Endodermal cell (in vitro differentiated cells): ENCODE measurements around the gene TARS3. TPM values are rescaled to one million over a fixed set of nuclear protein-coding genes. Genes with fewer than 3 reads are reported as not detected.
A peak's percentile ranks its signal among the peaks of the same experiment; 100 is the strongest.

ENCODE experiments used
- DNase-seq: peaks from one replicate; pipeline ENCODE4 v3.0.0-alpha.2; 2017
- H3K27ac ChIP-seq: 2 replicates; pipeline ENCODE4 v1.5.1; 2013; ENCODE audit warnings: mild to moderate bottlenecking, low read depth, low read length, moderate library complexity
- H3K27me3 ChIP-seq: 2 replicates; pipeline ENCODE4 v1.6.1; 2013; ENCODE audit warnings: mild to moderate bottlenecking, low read length, moderate library complexity; ENCODE audit not compliant: insufficient read depth, control insufficient read depth, poor library complexity, severe bottlenecking
- H3K36me3 ChIP-seq: 2 replicates; pipeline ENCODE4 v1.7.0; 2013; ENCODE audit warnings: mild to moderate bottlenecking, low read length, moderate library complexity; ENCODE audit not compliant: control insufficient read depth, insufficient read depth
- H3K4me1 ChIP-seq: one replicate; pipeline ENCODE4 v1.7.0; 2013; ENCODE audit warnings: low read length; ENCODE audit not compliant: control insufficient read depth, insufficient read depth
- H3K4me3 ChIP-seq: 2 replicates; pipeline ENCODE4 v1.5.1; 2013; ENCODE audit warnings: mild to moderate bottlenecking, low read length, moderate library complexity
- H3K9ac ChIP-seq: 2 replicates; pipeline ENCODE4 v1.6.1; 2013; ENCODE audit warnings: mild to moderate bottlenecking, low read length, moderate library complexity; ENCODE audit not compliant: poor library complexity, severe bottlenecking; ENCODE audit errors: extremely low read depth
- H3K9me3 ChIP-seq: 2 replicates; pipeline ENCODE4 v1.6.1; 2013; ENCODE audit warnings: mild to moderate bottlenecking, low read length, moderate library complexity; ENCODE audit not compliant: control insufficient read depth
- H3K27ac Mint-ChIP-seq: 2 replicates; pipeline ENCODE4 v1.8.0; 2020; ENCODE audit warnings: mixed read lengths
- H3K27me3 Mint-ChIP-seq: 2 replicates; pipeline ENCODE4 v1.8.0; 2021; ENCODE audit warnings: mild to moderate bottlenecking, mixed read lengths; ENCODE audit not compliant: insufficient read depth
- H3K36me3 Mint-ChIP-seq: 2 replicates; pipeline ENCODE4 v1.8.0; 2020; ENCODE audit warnings: low read depth, mixed read lengths
- H3K4me1 Mint-ChIP-seq: 2 replicates; pipeline ENCODE4 v1.8.0; 2020; ENCODE audit warnings: mixed read lengths
- H3K4me3 Mint-ChIP-seq: 2 replicates; pipeline ENCODE4 v1.8.0; 2020; ENCODE audit warnings: mild to moderate bottlenecking, moderate library complexity, mixed read lengths
- H3K9me3 Mint-ChIP-seq: 2 replicates; pipeline ENCODE4 v1.8.0; 2020; ENCODE audit warnings: mild to moderate bottlenecking, mixed read lengths
- WGBS, 2 experiments: methylation state at CpG; one replicate each; pipeline versions ENCODE4 v1.1.5 to v1.1.7; 2013; ENCODE audit warnings: missing lambda C conversion rate in 2 of 2, mixed read lengths in 1 of 2; ENCODE audit not compliant: insufficient coverage in 1 of 2, insufficient read length in 1 of 2; 5-methylcytosine and 5-hydroxymethylcytosine counted together
- total RNA-seq, 2 donors: library from RNA; stranded (reverse); fragmentation: NEBNext Ultra II Directional in 1 of 2; extraction: Animal tissue kit (Norgen Biotek cat#: 25700) in 1 of 2; gene quantifications; 2 replicates in 1 of 2; 3 replicates in 1 of 2; pipeline ENCODE4 v1.2.1, GENCODE V29; 2021
- TF ChIP-seq, protein P1 (sequence below): fragments of 200-600 bp; sonication (generic); conservative IDR thresholded peaks from 2 replicates; pipeline ENCODE4 v1.5.0; 2021; ENCODE audit warnings: antibody characterized with exemption, mild to moderate bottlenecking

TARS3 gene
- total RNA-seq, 2 donors from 2014 or later, result 11.7 to 13.6 TPM

DNA sequence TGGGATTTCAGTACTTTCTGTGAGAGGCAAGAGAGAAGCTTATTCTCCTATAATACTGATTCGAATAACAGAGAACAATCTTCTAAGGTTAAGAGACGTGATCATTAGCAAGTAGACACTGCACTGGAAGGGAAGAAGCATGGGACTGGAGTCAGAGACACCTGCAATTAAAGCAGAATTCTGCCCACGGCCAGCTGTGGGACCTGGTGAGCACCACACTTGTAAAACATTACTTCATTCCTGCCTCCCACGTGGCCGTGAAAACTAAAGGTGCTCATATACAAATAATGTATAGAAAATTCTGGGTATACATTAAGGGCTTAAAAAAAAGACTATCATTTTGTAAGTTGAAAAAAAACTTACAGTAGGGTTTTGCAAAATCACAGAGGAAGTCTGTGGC, 74.1 kb downstream of the TARS3 start:
- Histone ChIP-seq H3K36me3 (peaks cover 41% of the 10 kb centered on the region), H3K27ac (no peak overlapping the region), H3K4me1 (no peaks in the 10 kb centered on the region), H3K27me3 (no peaks in the 10 kb centered on the region), H3K4me3 (peak overlapping the region; percentile 98), H3K9me3 (no peaks in the 10 kb centered on the region), H3K9ac (no peak overlapping the region)
- no peak overlapping the region for H3K27ac Mint-ChIP-seq
- H3K4me3 Mint-ChIP-seq, result no peak overlapping the region
- 93 to 94% methylated on average over 2 to 5 of the region's 5 CpGs for WGBS, 2 experiments
- no peak for DNase-seq
- H3K36me3 Mint-ChIP-seq, result peaks cover 17% of the 10 kb centered on the region
- TF ChIP-seq, protein P1, sequence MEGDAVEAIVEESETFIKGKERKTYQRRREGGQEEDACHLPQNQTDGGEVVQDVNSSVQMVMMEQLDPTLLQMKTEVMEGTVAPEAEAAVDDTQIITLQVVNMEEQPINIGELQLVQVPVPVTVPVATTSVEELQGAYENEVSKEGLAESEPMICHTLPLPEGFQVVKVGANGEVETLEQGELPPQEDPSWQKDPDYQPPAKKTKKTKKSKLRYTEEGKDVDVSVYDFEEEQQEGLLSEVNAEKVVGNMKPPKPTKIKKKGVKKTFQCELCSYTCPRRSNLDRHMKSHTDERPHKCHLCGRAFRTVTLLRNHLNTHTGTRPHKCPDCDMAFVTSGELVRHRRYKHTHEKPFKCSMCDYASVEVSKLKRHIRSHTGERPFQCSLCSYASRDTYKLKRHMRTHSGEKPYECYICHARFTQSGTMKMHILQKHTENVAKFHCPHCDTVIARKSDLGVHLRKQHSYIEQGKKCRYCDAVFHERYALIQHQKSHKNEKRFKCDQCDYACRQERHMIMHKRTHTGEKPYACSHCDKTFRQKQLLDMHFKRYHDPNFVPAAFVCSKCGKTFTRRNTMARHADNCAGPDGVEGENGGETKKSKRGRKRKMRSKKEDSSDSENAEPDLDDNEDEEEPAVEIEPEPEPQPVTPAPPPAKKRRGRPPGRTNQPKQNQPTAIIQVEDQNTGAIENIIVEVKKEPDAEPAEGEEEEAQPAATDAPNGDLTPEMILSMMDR, result no peak
- no peaks in the 10 kb centered on the region for H3K27me3 Mint-ChIP-seq
- peaks cover 5% of the 10 kb centered on the region for H3K4me1 Mint-ChIP-seq
- H3K9me3 Mint-ChIP-seq, result no peaks in the 10 kb centered on the region

DNA sequence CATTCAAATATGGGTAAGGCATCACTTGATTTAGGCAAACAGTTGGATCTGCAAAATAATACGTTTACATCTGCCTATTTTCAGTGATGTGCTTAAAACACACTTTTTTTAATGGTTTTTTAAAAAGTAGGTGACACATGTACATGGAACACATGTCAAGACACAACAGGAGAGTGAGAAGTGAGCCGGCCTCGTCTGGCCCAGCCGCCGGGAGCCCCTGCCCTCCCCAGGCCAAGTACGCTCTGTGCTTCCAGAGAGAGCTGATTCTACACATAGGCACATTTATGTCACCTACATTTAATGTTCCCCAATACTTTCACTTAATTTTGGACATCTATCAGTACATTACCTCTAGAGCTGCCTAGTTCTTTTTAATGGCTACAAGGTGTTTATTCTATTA, 75.9 kb downstream of the TARS3 start:
- Histone ChIP-seq H3K4me1 (no peaks in the 10 kb centered on the region), H3K36me3 (peaks cover 56% of the 10 kb centered on the region), H3K9me3 (no peaks in the 10 kb centered on the region), H3K4me3 (no peak overlapping the region), H3K27me3 (no peaks in the 10 kb centered on the region), H3K27ac (no peak overlapping the region), H3K9ac (no peak overlapping the region)
- 94 to 98% methylated on average over 6 of the region's 6 CpGs for WGBS, 2 experiments
- DNase-seq, result no peak
- Mint-ChIP-seq H3K4me1 (peaks cover 5% of the 10 kb centered on the region), H3K27ac (no peak overlapping the region), H3K4me3 (no peak overlapping the region), H3K27me3 (no peaks in the 10 kb centered on the region), H3K36me3 (peaks cover 31% of the 10 kb centered on the region), H3K9me3 (no peaks in the 10 kb centered on the region)
- TF ChIP-seq, protein P1, result no peak

DNA sequence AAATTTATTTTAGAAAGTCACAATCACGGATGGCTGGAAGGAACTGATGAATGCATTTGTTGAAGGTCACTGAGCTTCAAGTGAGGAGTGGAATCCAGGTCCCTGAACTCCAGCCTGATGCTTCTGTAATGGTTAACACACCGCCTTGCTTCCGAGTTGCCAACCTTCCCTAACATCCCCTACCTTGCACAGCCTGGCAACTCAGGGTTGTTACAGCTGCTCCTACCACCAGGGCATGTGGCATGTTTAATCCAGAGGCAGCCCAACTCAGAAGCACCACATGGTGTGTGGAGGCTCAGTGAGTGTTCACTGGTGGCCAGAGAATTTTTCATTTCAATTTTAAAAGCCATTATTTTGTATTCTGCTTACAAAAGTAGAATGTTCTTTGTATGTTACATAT, 77.0 kb downstream of the TARS3 start:
- Histone ChIP-seq H3K27me3 (no peaks in the 10 kb centered on the region), H3K36me3 (peaks cover 56% of the 10 kb centered on the region), H3K4me1 (no peaks in the 10 kb centered on the region), H3K9me3 (no peaks in the 10 kb centered on the region), H3K27ac (no peak overlapping the region), H3K9ac (no peak overlapping the region), H3K4me3 (no peak overlapping the region)
- Mint-ChIP-seq H3K4me1 (peaks cover 5% of the 10 kb centered on the region), H3K9me3 (no peaks in the 10 kb centered on the region), H3K27ac (no peak overlapping the region), H3K4me3 (no peak overlapping the region), H3K36me3 (peaks cover 38% of the 10 kb centered on the region), H3K27me3 (no peaks in the 10 kb centered on the region)
- WGBS, 2 experiments, result 93% methylated on average over 3 of the region's 3 CpGs
- TF ChIP-seq, protein P1, result peak; percentile 18
- no peak for DNase-seq
